ENCODE results near the gene KRT82. TPM values are rescaled to one million over a fixed set of nuclear protein-coding genes. Genes with fewer than 3 reads are reported as not detected.

KRT82 gene
- total RNA-seq, 1 donor from 2014 or later, result not detected

DNA sequence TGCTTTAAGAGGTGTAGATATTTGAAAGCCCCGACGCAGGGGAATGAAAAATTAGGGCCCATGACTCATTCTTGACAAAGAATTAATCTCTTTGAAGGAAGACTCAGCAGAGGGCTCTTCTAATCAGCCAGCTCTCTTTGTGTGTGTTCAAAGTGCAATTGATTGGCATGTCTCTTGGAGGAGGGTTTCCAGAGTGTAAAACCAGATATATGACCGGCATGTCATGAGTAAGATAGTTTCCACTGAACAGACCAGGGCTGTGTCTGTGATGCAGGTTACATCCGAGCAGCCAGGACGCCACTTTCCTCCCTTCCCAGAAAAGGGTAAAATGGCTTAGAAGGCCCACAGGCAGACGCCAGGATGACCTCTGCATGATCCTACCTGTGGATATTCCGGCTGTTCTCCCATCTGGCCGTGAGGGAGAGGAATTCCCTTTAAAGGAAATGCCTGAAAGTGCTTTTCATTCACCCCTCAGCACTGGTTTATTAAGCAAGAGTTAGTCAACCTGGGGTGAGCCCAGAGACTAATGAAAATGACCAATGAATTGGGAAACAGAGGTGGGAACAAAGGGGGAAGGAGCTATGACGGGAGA lies 35.3 kb upstream of the KRT82 start:
- TF ChIP-seq, protein P1, sequence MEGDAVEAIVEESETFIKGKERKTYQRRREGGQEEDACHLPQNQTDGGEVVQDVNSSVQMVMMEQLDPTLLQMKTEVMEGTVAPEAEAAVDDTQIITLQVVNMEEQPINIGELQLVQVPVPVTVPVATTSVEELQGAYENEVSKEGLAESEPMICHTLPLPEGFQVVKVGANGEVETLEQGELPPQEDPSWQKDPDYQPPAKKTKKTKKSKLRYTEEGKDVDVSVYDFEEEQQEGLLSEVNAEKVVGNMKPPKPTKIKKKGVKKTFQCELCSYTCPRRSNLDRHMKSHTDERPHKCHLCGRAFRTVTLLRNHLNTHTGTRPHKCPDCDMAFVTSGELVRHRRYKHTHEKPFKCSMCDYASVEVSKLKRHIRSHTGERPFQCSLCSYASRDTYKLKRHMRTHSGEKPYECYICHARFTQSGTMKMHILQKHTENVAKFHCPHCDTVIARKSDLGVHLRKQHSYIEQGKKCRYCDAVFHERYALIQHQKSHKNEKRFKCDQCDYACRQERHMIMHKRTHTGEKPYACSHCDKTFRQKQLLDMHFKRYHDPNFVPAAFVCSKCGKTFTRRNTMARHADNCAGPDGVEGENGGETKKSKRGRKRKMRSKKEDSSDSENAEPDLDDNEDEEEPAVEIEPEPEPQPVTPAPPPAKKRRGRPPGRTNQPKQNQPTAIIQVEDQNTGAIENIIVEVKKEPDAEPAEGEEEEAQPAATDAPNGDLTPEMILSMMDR (IDR thresholded peaks at IDR 0.05), result no peak
- no peak overlapping the region for H3K4me3 ChIP-seq
- peaks cover 14% of the 10 kb centered on the region for H3K27me3 ChIP-seq
- no peaks in the 10 kb centered on the region for H3K4me1 ChIP-seq
- intact Hi-C loops (cut with DNase I), result no loop called here
- H3K27ac ChIP-seq, result no peak overlapping the region
- ATAC-seq, result no peak
- DNase-seq, result no peak
- H3K9me3 ChIP-seq, result no peaks in the 10 kb centered on the region
- no peaks in the 10 kb centered on the region for H3K36me3 ChIP-seq

DNA sequence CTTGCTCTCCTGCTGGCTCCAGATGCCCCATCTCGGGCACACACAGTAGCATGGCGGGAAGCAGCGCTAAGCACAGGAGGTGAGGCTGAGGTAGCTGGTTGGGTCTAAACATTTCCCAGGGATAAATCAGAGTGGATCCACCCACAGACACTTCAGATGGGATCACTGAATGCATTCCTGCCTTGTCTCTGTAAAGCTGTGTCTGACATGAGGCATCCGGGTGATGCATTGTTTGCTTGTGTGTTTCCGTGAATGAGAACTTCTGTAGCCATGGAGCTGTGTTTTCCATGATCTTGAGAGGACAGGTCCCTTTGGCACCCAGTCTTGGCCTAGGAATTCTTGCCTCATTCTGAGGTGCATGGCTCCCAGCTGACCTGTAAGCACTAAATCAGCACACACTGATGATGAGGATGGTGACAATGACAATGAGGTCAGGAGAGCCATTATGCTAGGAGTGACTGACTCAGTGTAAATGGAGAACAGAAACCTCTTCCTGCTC lies 34.7 kb upstream of the KRT82 start:
- DNase-seq (no peak), ATAC-seq (no peak)
- H3K27me3 ChIP-seq, result peaks cover 14% of the 10 kb centered on the region
- intact Hi-C loops (cut with DNase I), result no loop called here
- no peaks in the 10 kb centered on the region for H3K9me3 ChIP-seq
- no peaks in the 10 kb centered on the region for H3K36me3 ChIP-seq
- H3K27ac ChIP-seq, result no peak overlapping the region
- no peak overlapping the region for H3K4me3 ChIP-seq
- TF ChIP-seq, protein P1 (IDR thresholded peaks at IDR 0.05), result no peak
- no peaks in the 10 kb centered on the region for H3K4me1 ChIP-seq

DNA sequence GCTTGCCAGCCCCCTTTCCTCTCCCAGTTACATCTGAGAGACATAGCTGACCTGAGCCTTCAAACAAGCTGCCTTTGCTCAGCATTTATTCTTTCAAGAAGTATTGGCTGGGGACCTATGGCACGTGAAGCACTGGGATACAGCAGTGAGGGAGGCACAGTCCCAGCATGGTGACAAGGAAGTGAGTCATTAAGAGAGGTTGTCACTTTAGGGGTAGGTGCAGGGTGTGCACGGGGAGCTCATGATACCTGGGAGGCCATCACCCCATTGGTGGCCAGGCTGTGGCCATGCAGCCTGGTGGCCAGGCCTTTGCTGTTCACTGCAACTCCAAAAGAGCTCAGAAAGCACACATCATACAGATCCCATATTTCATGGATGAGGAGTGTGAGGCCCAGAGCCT lies 33.7 kb upstream of the KRT82 start:
- Histone ChIP-seq H3K4me1 (no peaks in the 10 kb centered on the region), H3K27ac (no peak overlapping the region), H3K27me3 (peaks cover 14% of the 10 kb centered on the region), H3K4me3 (no peak overlapping the region), H3K9me3 (no peaks in the 10 kb centered on the region), H3K36me3 (no peaks in the 10 kb centered on the region)
- DNase-seq (no peak), ATAC-seq (no peak)
- TF ChIP-seq, protein P1 (IDR thresholded peaks at IDR 0.05), result no peak
- intact Hi-C loops (cut with DNase I), result no loop called here

DNA sequence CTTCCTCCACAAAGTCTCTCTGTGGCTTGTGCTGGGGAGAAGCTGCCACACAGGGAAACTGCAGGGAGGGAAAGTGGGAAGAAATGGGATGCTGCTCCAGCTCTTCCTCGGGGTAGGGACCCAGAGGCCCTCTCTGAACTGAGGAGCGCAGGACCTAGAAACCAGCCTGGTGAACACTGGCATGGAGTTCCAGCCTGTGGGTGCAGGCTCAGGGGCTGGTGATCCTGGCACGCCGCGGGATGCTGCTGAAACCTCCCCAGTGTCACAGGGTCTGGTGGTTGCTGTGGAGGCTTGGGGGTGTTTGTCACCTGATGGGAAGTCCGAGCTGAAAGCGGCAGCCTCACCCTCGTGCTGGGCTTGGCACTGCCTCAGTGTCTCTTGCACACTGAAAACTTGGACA lies 33.3 kb upstream of the KRT82 start:
- Histone ChIP-seq H3K36me3 (no peaks in the 10 kb centered on the region), H3K9me3 (no peaks in the 10 kb centered on the region), H3K27ac (no peak overlapping the region), H3K27me3 (peaks cover 14% of the 10 kb centered on the region), H3K4me3 (no peak overlapping the region), H3K4me1 (no peaks in the 10 kb centered on the region)
- no peak for DNase-seq
- ATAC-seq, result no peak
- intact Hi-C loops (cut with DNase I), result no loop called here
- TF ChIP-seq, protein P1 (IDR thresholded peaks at IDR 0.05), result no peak

DNA sequence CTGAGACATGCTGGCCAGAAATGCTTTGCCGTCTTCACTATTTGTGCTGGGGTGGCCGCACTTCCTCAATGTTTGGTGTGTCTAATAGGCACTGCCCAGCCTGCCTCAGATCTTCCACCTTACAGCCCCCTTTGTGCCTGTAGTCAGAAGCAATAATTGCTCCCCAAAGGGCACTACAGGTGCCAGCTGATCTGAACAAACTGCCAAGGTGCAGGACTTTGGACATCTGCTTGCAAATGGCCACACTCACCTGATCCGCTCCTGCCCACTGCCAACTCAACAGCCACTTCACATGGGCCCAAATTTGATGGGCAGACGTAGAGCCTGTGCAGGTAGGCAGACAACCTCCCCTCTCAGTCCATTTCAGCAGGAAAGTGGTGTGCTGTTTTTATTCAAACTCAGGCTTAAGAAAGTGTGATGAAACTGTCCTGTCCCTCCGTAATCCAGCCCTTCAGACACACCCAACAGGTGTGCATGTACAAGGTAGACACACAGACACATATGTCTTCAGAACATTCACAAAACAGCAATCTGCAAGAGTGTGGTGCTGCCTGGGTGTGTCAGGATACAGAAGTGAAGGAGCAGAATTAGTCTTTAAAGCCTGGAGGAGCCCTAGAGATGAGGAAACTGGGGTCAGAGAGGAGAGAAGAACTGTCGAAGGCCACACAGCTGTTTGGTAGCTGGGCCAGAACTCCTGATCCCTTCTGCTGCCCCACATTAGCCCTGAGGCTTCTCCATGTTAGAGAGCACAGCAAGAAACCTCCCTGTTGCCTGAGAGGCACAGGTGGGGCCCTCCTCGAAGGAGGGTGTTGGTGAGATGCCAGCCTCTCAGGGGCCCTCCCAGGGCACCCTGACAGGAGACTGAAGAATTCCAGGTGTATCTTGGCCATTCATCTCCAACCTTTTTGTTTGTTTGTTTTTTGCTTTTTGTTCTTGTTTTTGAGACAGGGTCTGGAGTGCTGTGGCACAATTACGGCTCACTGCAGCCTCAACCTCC lies 32.5 kb upstream of the KRT82 start:
- no peak overlapping the region for H3K4me3 ChIP-seq
- H3K27me3 ChIP-seq, result peaks cover 14% of the 10 kb centered on the region
- TF ChIP-seq, protein P1 (IDR thresholded peaks at IDR 0.05), result no peak
- intact Hi-C loops (cut with DNase I), result no loop called here
- DNase-seq (no peak), ATAC-seq (no peak)
- H3K27ac ChIP-seq, result no peak overlapping the region
- H3K36me3 ChIP-seq, result no peaks in the 10 kb centered on the region
- H3K9me3 ChIP-seq, result no peaks in the 10 kb centered on the region
- no peaks in the 10 kb centered on the region for H3K4me1 ChIP-seq

All from upper lobe of right lung (tissue), 1 donor.